PFSK-1 (cell line): ENCODE measurements around the gene THBD.

Experiments
- FOXP2 ChIP-seq: optimal IDR thresholded peaks from 2 replicates; pipeline ENCODE3; 2011; ENCODE audit warnings: borderline replicate concordance, control low read depth, inconsistent platforms; ENCODE audit not compliant: insufficient read depth; ENCODE audit errors: extremely low read length, extremely low read depth
- POLR2AphosphoS5 ChIP-seq: IDR thresholded peaks from 2 replicates; pipeline ENCODE4 v1.6.1; 2012; ENCODE audit warnings: low read depth, mild to moderate bottlenecking, control low read depth, low read length, moderate library complexity
- REST ChIP-seq, 2 experiments: IDR thresholded peaks; 2 replicates each; pipeline versions ENCODE4 v1.6.1 to v1.8.0; 2011 to 2012; ENCODE audit warnings: low read depth in 2 of 2, low read length in 2 of 2, control low read depth in 1 of 2, inconsistent platforms in 1 of 2, mild to moderate bottlenecking in 1 of 2, moderate library complexity in 1 of 2; ENCODE audit not compliant: insufficient read depth in 1 of 2
- SIN3A ChIP-seq: IDR thresholded peaks from 2 replicates; pipeline ENCODE4 v1.6.1; 2012; ENCODE audit warnings: mild to moderate bottlenecking, low read length, moderate library complexity, borderline replicate concordance; ENCODE audit not compliant: insufficient read depth
- TAF1 ChIP-seq: IDR thresholded peaks from 2 replicates; pipeline ENCODE4 v1.6.1; 2012; ENCODE audit warnings: low read length, control low read depth, borderline replicate concordance; ENCODE audit not compliant: insufficient read depth

THBD gene

DNA sequence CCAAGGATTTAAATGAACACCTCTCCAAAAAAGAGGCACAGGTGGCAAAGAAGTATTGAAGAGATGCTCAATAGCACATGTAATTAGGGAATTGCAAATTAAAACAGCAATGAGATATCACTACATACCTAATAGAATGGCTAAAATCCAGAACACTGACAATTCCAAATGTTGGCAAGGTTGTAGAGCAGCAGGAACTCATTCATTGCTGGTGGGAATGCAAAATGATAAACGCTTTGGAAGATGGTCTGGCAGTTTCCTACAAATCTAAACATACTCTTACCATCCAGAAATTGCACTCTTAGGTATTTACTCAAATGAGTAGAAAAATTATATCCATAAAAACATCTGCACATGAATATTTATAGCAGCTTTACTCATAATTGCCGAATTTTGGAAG, 19.6 kb upstream of the THBD start:
- no peak for TF ChIP-seq TAF1
- no peak for TF ChIP-seq POLR2AphosphoS5
- no peak for TF ChIP-seq FOXP2
- TF ChIP-seq REST (IDR thresholded peaks at IDR 0.05; ENCODE audit: insufficient read depth in 1 of 2, low read depth in 2 of 2, low read length in 2 of 2), result no peak
- no peak for TF ChIP-seq SIN3A

GRCh38 chr20:23068283-23068682, 18.8 kb upstream of the THBD start:
- TF ChIP-seq REST (IDR thresholded peaks at IDR 0.05; ENCODE audit: insufficient read depth in 1 of 2, low read depth in 2 of 2, low read length in 2 of 2) (no peak), SIN3A (no peak), FOXP2 (no peak), POLR2AphosphoS5 (no peak), TAF1 (no peak)

DNA sequence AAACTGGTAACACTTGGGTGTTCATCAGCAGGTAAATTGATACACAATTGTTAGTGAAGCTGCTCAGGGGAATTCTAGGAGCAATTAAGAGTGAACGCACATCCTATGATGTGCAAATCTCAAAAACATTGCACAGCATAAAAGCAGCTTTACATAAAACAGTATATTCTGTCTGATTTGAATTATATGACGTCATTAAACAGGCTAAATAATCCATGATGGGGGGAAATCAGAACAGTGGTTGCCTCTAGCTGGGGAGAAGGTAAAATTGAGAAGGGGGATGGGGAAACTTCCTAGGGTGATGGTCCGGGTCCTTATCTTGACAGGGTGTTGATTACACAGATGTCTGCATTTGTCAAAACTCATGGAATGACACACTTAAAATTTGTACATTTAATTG, 17.3 kb upstream of the THBD start:
- TF ChIP-seq TAF1, result no peak
- no peak for TF ChIP-seq POLR2AphosphoS5

DNA sequence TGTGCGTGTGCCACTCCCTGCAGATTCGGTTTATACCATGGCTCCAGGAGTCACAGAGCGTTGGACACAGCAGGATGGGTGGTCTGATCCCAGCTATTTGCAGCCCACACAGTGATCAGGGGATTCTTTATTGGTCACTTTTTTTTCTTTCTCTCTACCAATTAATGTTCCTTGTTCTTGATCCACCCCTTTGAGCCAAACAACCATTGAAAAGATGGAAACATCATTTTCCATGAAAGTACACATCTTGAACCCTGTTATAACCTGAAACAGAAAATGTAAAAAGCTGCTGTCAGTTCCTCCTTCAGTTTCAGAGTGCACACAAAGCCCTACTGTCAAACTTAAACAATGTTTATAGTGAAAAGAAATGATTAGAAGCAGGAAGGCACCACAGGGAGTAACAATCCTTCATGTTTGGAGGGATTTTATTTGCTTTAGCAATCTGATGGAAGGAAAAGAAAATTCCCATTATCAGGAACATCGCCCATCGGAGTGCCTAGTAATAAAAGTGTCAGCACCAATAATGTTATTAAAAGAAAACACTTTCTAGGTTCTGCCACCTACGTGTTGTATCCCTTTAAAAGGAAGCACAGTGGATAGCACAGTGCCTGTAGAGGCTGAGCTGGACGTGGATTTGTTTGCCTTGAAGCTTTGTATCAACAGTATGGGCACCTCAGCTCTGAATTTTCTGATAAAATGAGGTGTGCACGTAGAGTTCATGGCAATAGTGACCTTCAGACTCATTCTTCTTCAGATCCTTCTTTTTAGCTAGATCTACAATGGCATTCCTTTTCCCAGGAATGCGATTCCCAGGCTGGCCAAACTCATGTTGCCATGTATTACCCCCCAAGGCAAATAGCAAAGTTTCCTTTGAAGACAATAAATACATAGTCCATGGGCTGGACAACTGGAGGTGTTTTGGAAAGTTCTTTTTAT, 16.1 kb upstream of the THBD start:
- TF ChIP-seq POLR2AphosphoS5 (no peak), REST (IDR thresholded peaks at IDR 0.05; ENCODE audit: insufficient read depth in 1 of 2, low read depth in 2 of 2, low read length in 2 of 2) (no peak), FOXP2 (no peak), TAF1 (no peak), SIN3A (no peak)

DNA sequence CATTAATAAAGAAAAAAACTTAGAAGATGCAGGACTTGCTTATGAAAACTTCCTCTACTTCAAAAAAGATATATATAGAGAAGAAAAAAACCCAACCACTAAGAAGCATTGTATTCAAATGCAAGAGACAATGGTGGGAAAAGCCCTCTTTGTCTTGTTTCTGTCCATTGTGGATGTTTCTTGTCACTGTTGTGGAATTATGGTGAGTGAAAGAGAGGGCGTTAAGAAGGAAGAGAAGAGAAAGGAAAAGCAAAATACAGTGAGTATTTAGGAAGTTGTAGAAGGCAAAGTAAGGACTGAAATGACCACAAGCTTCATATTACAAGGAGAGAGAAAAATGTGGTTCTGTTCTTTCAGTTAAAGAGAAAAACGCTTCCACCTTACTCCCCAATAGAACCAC, 14.1 kb upstream of the THBD start:
- TF ChIP-seq FOXP2, result no peak
- no peak for TF ChIP-seq REST (IDR thresholded peaks at IDR 0.05; ENCODE audit: insufficient read depth in 1 of 2, low read depth in 2 of 2, low read length in 2 of 2)
- TF ChIP-seq SIN3A, result no peak
- no peak for TF ChIP-seq POLR2AphosphoS5
- TF ChIP-seq TAF1, result no peak
